Neural progenitor cell (in vitro differentiated cells): ENCODE data around the gene CEMIP2.

Source experiments
- CTCF ChIP-seq: fragments of 200-600 bp; sonication (generic); IDR thresholded peaks from 2 replicates; pipeline ENCODE4 v1.5.1; 2017; ENCODE audit warnings: antibody characterized with exemption, mild to moderate bottlenecking
- EZH2 ChIP-seq: fragments of 200-600 bp; sonication (generic); IDR thresholded peaks from 2 replicates; pipeline ENCODE4 v1.6.1; 2017; ENCODE audit warnings: antibody characterized with exemption, mild to moderate bottlenecking, moderate library complexity

- TF ChIP-seq EZH2 = no peak
- TF ChIP-seq CTCF = no peak
Measured at GRCh38 chr9:71761938-71762353, 6.4 kb downstream of the CEMIP2 start.
